Fibroblast of lung (primary cell): ENCODE measurements around the gene CA5A.
"Not testable (repeated sequence)": the region's sequence is repeated elsewhere in the genome, so short reads cannot be mapped to it uniquely, and the experiment has no call there.

ENCODE experiments used
- CTCF ChIP-seq, 2 donors: IDR thresholded peaks in 1 of 2; conservative IDR thresholded peaks in 1 of 2; 1 replicate in 1 of 2; 2 replicates in 1 of 2; pipeline ENCODE4 v1.5.1; 2011 to 2012; ENCODE audit warnings: low read length in 2 of 2, control low read depth in 1 of 2, inconsistent platforms in 1 of 2, low read depth in 1 of 2, mild to moderate bottlenecking in 1 of 2
- EZH2 ChIP-seq: IDR thresholded peaks from 2 replicates; pipeline ENCODE4 v1.5.1; 2012; ENCODE audit warnings: low read length, control low read depth, mild to moderate bottlenecking; ENCODE audit errors: missing control alignments

GRCh38 chr16:87862597-87863326 is 73.6 kb downstream of the CA5A start:
- not testable (repeated sequence) for TF ChIP-seq CTCF (conservative IDR thresholded peaks at IDR 0.05 in 1 of 2, IDR thresholded peaks at IDR 0.05 in 1 of 2; ENCODE audit: low read depth in 1 of 2, low read length in 2 of 2); EZH2
